NCI-H345 treated with DMSO at 0.1 percent for 48 hours (cell line): Measurements from ENCODE around the gene ACER2.

Source experiments
- DNase-seq: peaks from one replicate; lab custom pipeline; 2025; ENCODE audit not compliant: unreplicated experiment; lab: John Stamatoyannopoulos, UW

Gene ACER2

GRCh38 chr9:19451240-19452087 lies 42.7 kb downstream of the ACER2 start:
- no peak for DNase-seq

GRCh38 chr9:19456426-19456825 lies 47.6 kb downstream of the ACER2 start:
- DNase-seq: peak; percentile 27

GRCh38 chr9:19456996-19457692 lies 48.3 kb downstream of the ACER2 start:
- peak; percentile 87 for DNase-seq

GRCh38 chr9:19457693-19458009 lies 48.8 kb downstream of the ACER2 start:
- no peak for DNase-seq

- no peak for DNase-seq
Measured at GRCh38 chr9:19460243-19460642, 51.4 kb downstream of the ACER2 start.

GRCh38 chr9:19461135-19461534 lies 52.3 kb downstream of the ACER2 start:
- DNase-seq: no peak

GRCh38 chr9:19464061-19464763 lies 55.4 kb downstream of the ACER2 start:
- DNase-seq: no peak

GRCh38 chr9:19464764-19465585 lies 56.2 kb downstream of the ACER2 start:
- DNase-seq: peak; percentile 69

- no peak for DNase-seq
Measured at GRCh38 chr9:19465586-19466279, 56.9 kb downstream of the ACER2 start.

GRCh38 chr9:19466280-19466639 lies 57.5 kb downstream of the ACER2 start:
- no peak for DNase-seq

- DNase-seq: no peak
Measured at GRCh38 chr9:19469271-19469670, 60.5 kb downstream of the ACER2 start.

- DNase-seq: no peak
Measured at GRCh38 chr9:19470567-19470966, 61.8 kb downstream of the ACER2 start.

GRCh38 chr9:19470981-19471650 lies 62.3 kb downstream of the ACER2 start:
- no peak for DNase-seq

GRCh38 chr9:19471737-19472648 lies 63.2 kb downstream of the ACER2 start:
- peak; percentile 24 for DNase-seq

GRCh38 chr9:19473605-19474004 lies 64.8 kb downstream of the ACER2 start:
- no peak for DNase-seq

GRCh38 chr9:19479874-19480273 lies 71.1 kb downstream of the ACER2 start:
- DNase-seq: no peak

GRCh38 chr9:19480345-19480744 lies 71.5 kb downstream of the ACER2 start:
- DNase-seq: no peak

GRCh38 chr9:19481121-19481870 lies 72.5 kb downstream of the ACER2 start:
- DNase-seq: no peak
